Smooth muscle cell (in vitro differentiated cells): ENCODE measurements around the gene SLC6A18. TPM values are rescaled to one million over a fixed set of nuclear protein-coding genes. Genes with fewer than 3 reads are reported as not detected.
"Not testable (repeated sequence)": the region's sequence is repeated elsewhere in the genome, so short reads cannot be mapped to it uniquely, and the experiment has no call there.

Experiments used
- DNase-seq: peaks from one replicate; lab custom pipeline; 2025; ENCODE audit not compliant: unreplicated experiment; lab: John Stamatoyannopoulos, UW
- H2AFZ ChIP-seq: fragments of 200-600 bp; sonication (generic); 2 replicates; pipeline ENCODE4 v1.6.0; 2016; ENCODE audit warnings: antibody characterized with exemption, low read depth, mild to moderate bottlenecking
- H3F3A ChIP-seq: fragments of 200-600 bp; sonication (generic); 2 replicates; pipeline ENCODE4 v1.6.0; 2017; ENCODE audit warnings: antibody characterized with exemption, low read depth
- H3K27ac ChIP-seq: fragments of 200-600 bp; sonication (generic); 2 replicates; pipeline ENCODE4 v1.5.1; 2016; ENCODE audit warnings: low read depth, mild to moderate bottlenecking
- H3K27me3 ChIP-seq: fragments of 200-600 bp; sonication (generic); 2 replicates; pipeline ENCODE4 v1.6.1; 2016; ENCODE audit warnings: low read depth, mild to moderate bottlenecking
- H3K36me3 ChIP-seq: fragments of 200-600 bp; sonication (generic); 2 replicates; pipeline ENCODE4 v1.5.1; 2016; ENCODE audit warnings: low read depth
- H3K4me1 ChIP-seq: fragments of 200-600 bp; sonication (generic); 2 replicates; pipeline ENCODE4 v1.5.1; 2016; ENCODE audit warnings: low read depth
- H3K4me2 ChIP-seq: fragments of 200-600 bp; sonication (generic); 2 replicates; pipeline ENCODE4 v1.6.0; 2016; ENCODE audit warnings: mild to moderate bottlenecking
- H3K4me3 ChIP-seq: fragments of 200-600 bp; sonication (generic); 2 replicates; pipeline ENCODE4 v1.5.1; 2016; ENCODE audit warnings: mild to moderate bottlenecking
- H3K79me2 ChIP-seq: fragments of 200-600 bp; sonication (generic); 2 replicates; pipeline ENCODE4 v1.6.0; 2016; ENCODE audit warnings: low read depth, mild to moderate bottlenecking
- H3K9ac ChIP-seq: fragments of 200-600 bp; sonication (generic); 2 replicates; pipeline ENCODE4 v1.6.0; 2016; ENCODE audit warnings: low read depth
- H3K9me3 ChIP-seq: fragments of 200-600 bp; sonication (generic); replicated peaks from 2 replicates; pipeline ENCODE4 v1.5.1; 2016; ENCODE audit warnings: low read depth
- H4K20me1 ChIP-seq: fragments of 200-600 bp; sonication (generic); 2 replicates; pipeline ENCODE4 v1.6.0; 2016; ENCODE audit warnings: low read depth
- CTCF ChIP-seq: fragments of 200-600 bp; sonication (generic); IDR thresholded peaks from 2 replicates; pipeline ENCODE4 v1.5.1; 2017; ENCODE audit warnings: borderline replicate concordance, mild to moderate bottlenecking, antibody characterized with exemption; ENCODE audit not compliant: insufficient read depth, poor library complexity, severe bottlenecking
- WGBS: methylation state at CpG from one replicate; pipeline ENCODE4 v1.1.7; 2016; ENCODE audit warnings: low lambda C conversion rate; 5-methylcytosine and 5-hydroxymethylcytosine counted together
- polyA plus RNA-seq: library from polyadenylated mRNA; unstranded; fragments of >200 nt; fragmentation: Nextera tagmentation; extraction: Ambion mirVana; gene quantifications from 2 replicates; pipeline ENCODE4 v1.2.1, GENCODE V29; 2016
- total RNA-seq: library from RNA; depleted of rRNA; stranded (reverse); fragments of >200 nt; gene quantifications from 2 replicates; pipeline ENCODE4 v1.2.3, GENCODE V29; 2014

Gene SLC6A18
- total and polyA plus RNA-seq, 2 experiments from 2014 or later: not detected

GRCh38 chr5:1226231-1226630 is 1.1 kb downstream of the SLC6A18 start:
- no peak for DNase-seq
- H3K4me3 ChIP-seq: no peak overlapping the region
- no peak overlapping the region for H3K27ac ChIP-seq
- no peaks in the 10 kb centered on the region for H3F3A ChIP-seq
- H3K27me3 ChIP-seq: no peaks in the 10 kb centered on the region
- no peak overlapping the region for H3K4me2 ChIP-seq
- 89% methylated on average over 12 of the region's 12 CpGs for WGBS
- no peaks in the 10 kb centered on the region for H3K36me3 ChIP-seq
- no peaks in the 10 kb centered on the region for H3K4me1 ChIP-seq
- H3K9me3 ChIP-seq: no peaks in the 10 kb centered on the region
- no peak for TF ChIP-seq CTCF
- no peak overlapping the region for H2AFZ ChIP-seq
- H4K20me1 ChIP-seq: no peaks in the 10 kb centered on the region
- no peaks in the 10 kb centered on the region for H3K79me2 ChIP-seq
- H3K9ac ChIP-seq: no peak overlapping the region

- no peak for TF ChIP-seq CTCF
- no peaks in the 10 kb centered on the region for H3K36me3 ChIP-seq
- no peak for DNase-seq
- no peaks in the 10 kb centered on the region for H3K4me1 ChIP-seq
- H3K79me2 ChIP-seq: no peaks in the 10 kb centered on the region
- no peak overlapping the region for H3K27ac ChIP-seq
- no peak overlapping the region for H2AFZ ChIP-seq
- no peak overlapping the region for H3K9ac ChIP-seq
- H3K9me3 ChIP-seq: no peaks in the 10 kb centered on the region
- H3K4me3 ChIP-seq: no peak overlapping the region
- no peaks in the 10 kb centered on the region for H3K27me3 ChIP-seq
- H4K20me1 ChIP-seq: no peaks in the 10 kb centered on the region
- no peaks in the 10 kb centered on the region for H3F3A ChIP-seq
- H3K4me2 ChIP-seq: no peak overlapping the region
- 90% methylated on average over 49 of the region's 50 CpGs for WGBS
Observed at GRCh38 chr5:1226839-1227581, 1.8 kb downstream of the SLC6A18 start.

GRCh38 chr5:1227667-1228066 is 2.5 kb downstream of the SLC6A18 start:
- Histone ChIP-seq H3K4me3 (no peak overlapping the region), H4K20me1 (no peaks in the 10 kb centered on the region), H3K27me3 (no peaks in the 10 kb centered on the region), H3K4me1 (no peaks in the 10 kb centered on the region), H3K36me3 (no peaks in the 10 kb centered on the region), H3K4me2 (no peak overlapping the region), H3K9ac (no peak overlapping the region), H3K9me3 (no peaks in the 10 kb centered on the region), H3K79me2 (no peaks in the 10 kb centered on the region), H3K27ac (no peak overlapping the region), H3F3A (no peaks in the 10 kb centered on the region), H2AFZ (no peak overlapping the region)
- TF ChIP-seq CTCF: no peak
- no peak for DNase-seq
- WGBS: 43% methylated on average over 14 of the region's 14 CpGs

GRCh38 chr5:1228120-1228519 is 2.9 kb downstream of the SLC6A18 start:
- Histone ChIP-seq H3K4me2 (no peak overlapping the region), H4K20me1 (no peaks in the 10 kb centered on the region), H3K27me3 (no peaks in the 10 kb centered on the region), H3K9ac (no peak overlapping the region), H3K4me3 (no peak overlapping the region), H3K27ac (no peak overlapping the region), H3K4me1 (no peaks in the 10 kb centered on the region), H2AFZ (no peak overlapping the region), H3K36me3 (no peaks in the 10 kb centered on the region), H3F3A (no peaks in the 10 kb centered on the region), H3K9me3 (no peaks in the 10 kb centered on the region), H3K79me2 (no peaks in the 10 kb centered on the region)
- WGBS: 83% methylated on average over 15 of the region's 15 CpGs
- DNase-seq: no peak
- no peak for TF ChIP-seq CTCF

- H3K36me3 ChIP-seq, H3K9me3 ChIP-seq, H3K9ac ChIP-seq, H3K27ac ChIP-seq, H3K4me1 ChIP-seq, H3K4me3 ChIP-seq, H4K20me1 ChIP-seq, DNase-seq, H3K27me3 ChIP-seq, H2AFZ ChIP-seq, H3K79me2 ChIP-seq, H3K4me2 ChIP-seq, H3F3A ChIP-seq: not testable (repeated sequence)
- WGBS: 89% methylated on average over 8 of the region's 11 CpGs
Observed at GRCh38 chr5:1229023-1229422, 3.8 kb downstream of the SLC6A18 start.
